ENCODE measurements around the gene CHMP1B.

CHMP1B gene

GRCh38 chr18:11851146-11851805, at the start of gene CHMP1B:
Gene CHMP1B, plus strand, starts transcription at chr18:11851413. Its CDS starts 99 bp downstream, at chr18:11851512.
- DNase-seq, result peak; percentile 81

- DNase-seq, result no peak
Observed at GRCh38 chr18:11801573-11801972, 49.6 kb upstream of the CHMP1B start.

GRCh38 chr18:11802158-11802557, 49.1 kb upstream of the CHMP1B start:
- no peak for DNase-seq

GRCh38 chr18:11802586-11802985, 48.6 kb upstream of the CHMP1B start:
- DNase-seq, result no peak

GRCh38 chr18:11807233-11807632, 44.0 kb upstream of the CHMP1B start:
- DNase-seq, result no peak

GRCh38 chr18:11808001-11808855, 43.0 kb upstream of the CHMP1B start:
- no peak for DNase-seq

- no peak for DNase-seq
Observed at GRCh38 chr18:11809895-11810294, 41.3 kb upstream of the CHMP1B start.

- no peak for DNase-seq
Observed at GRCh38 chr18:11810379-11810778, 40.8 kb upstream of the CHMP1B start.

- DNase-seq, result no peak
Observed at GRCh38 chr18:11811009-11811408, 40.2 kb upstream of the CHMP1B start.

GRCh38 chr18:11817229-11817628, 34.0 kb upstream of the CHMP1B start:
- DNase-seq, result no peak

GRCh38 chr18:11818486-11819203, 32.6 kb upstream of the CHMP1B start:
- no peak for DNase-seq

- DNase-seq, result no peak
Observed at GRCh38 chr18:11819938-11820337, 31.3 kb upstream of the CHMP1B start.

GRCh38 chr18:11820697-11821096, 30.5 kb upstream of the CHMP1B start:
- no peak for DNase-seq

GRCh38 chr18:11821208-11821607, 30.0 kb upstream of the CHMP1B start:
- no peak for DNase-seq

GRCh38 chr18:11821643-11822237, 29.5 kb upstream of the CHMP1B start:
- DNase-seq, result no peak

GRCh38 chr18:11823545-11823944, 27.7 kb upstream of the CHMP1B start:
- no peak for DNase-seq

GRCh38 chr18:11826836-11827235, 24.4 kb upstream of the CHMP1B start:
- no peak for DNase-seq

GRCh38 chr18:11828786-11829432, 22.3 kb upstream of the CHMP1B start:
- no peak for DNase-seq

- DNase-seq, result no peak
Observed at GRCh38 chr18:11830585-11830984, 20.6 kb upstream of the CHMP1B start.

- DNase-seq, result no peak
Observed at GRCh38 chr18:11831921-11832320, 19.3 kb upstream of the CHMP1B start.

GRCh38 chr18:11834772-11835171, 16.4 kb upstream of the CHMP1B start:
- no peak for DNase-seq

GRCh38 chr18:11839556-11839955, 11.7 kb upstream of the CHMP1B start:
- no peak for DNase-seq

- DNase-seq, result no peak
Observed at GRCh38 chr18:11840493-11840892, 10.7 kb upstream of the CHMP1B start.

All from NCI-H1694 (cell line).